ENCODE results near the gene RBP7.

DNA sequence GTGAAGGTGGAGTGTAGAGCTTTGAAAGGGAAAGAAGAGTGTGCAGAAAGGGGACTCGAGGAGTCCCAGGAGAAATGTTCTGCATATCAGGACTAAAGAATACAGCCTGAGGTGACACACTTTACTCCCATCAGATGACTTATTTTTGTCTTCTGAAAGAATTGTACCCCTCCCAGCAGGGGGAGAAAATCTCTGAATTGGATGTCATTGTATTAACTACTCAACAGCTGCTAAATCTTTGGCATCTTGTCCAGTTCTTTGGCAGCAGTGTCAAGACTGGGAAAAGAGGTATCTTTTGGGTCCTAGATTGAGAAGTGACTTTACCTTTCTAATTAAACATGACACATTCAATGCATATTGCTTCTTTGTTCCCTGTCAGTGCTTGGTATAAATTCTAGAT is 54.6 kb downstream of the RBP7 start:
- TF ChIP-seq, protein P1, sequence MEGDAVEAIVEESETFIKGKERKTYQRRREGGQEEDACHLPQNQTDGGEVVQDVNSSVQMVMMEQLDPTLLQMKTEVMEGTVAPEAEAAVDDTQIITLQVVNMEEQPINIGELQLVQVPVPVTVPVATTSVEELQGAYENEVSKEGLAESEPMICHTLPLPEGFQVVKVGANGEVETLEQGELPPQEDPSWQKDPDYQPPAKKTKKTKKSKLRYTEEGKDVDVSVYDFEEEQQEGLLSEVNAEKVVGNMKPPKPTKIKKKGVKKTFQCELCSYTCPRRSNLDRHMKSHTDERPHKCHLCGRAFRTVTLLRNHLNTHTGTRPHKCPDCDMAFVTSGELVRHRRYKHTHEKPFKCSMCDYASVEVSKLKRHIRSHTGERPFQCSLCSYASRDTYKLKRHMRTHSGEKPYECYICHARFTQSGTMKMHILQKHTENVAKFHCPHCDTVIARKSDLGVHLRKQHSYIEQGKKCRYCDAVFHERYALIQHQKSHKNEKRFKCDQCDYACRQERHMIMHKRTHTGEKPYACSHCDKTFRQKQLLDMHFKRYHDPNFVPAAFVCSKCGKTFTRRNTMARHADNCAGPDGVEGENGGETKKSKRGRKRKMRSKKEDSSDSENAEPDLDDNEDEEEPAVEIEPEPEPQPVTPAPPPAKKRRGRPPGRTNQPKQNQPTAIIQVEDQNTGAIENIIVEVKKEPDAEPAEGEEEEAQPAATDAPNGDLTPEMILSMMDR (IDR thresholded peaks at IDR 0.05): no peak
- no peak for TF ChIP-seq POLR2A (IDR thresholded peaks at IDR 0.05)
